Astrocyte (in vitro differentiated cells and primary cell): ENCODE measurements around the gene JAML.

Experiments used
- CTCF ChIP-seq: IDR thresholded peaks from 2 replicates; pipeline ENCODE4 v1.5.1; 2011; ENCODE audit warnings: low read depth, mild to moderate bottlenecking, inconsistent platforms, low read length, moderate library complexity; ENCODE audit not compliant: insufficient read depth
- EZH2 ChIP-seq: IDR thresholded peaks from 2 replicates; pipeline ENCODE4 v1.6.1; 2012; ENCODE audit warnings: mild to moderate bottlenecking, low read length, inconsistent platforms; ENCODE audit not compliant: insufficient read depth

GRCh38 chr11:118265954-118266353, 41.1 kb upstream of the JAML start:
- TF ChIP-seq CTCF (no peak), EZH2 (no peak)
